Thymus (tissue), 2 donors: ENCODE measurements around the gene CHRNA10. TPM values are rescaled to one million over a fixed set of nuclear protein-coding genes. Genes with fewer than 3 reads are reported as not detected.

ENCODE experiments used
- polyA plus RNA-seq: library from polyadenylated mRNA; stranded (reverse); fragments of 200-250 nt; gene quantifications from one replicate; pipeline ENCODE4 v1.2.3, GENCODE V29; 2013
- total RNA-seq: library from RNA; stranded (reverse); fragments of 120-200 nt; gene quantifications from one replicate; pipeline ENCODE4 v1.2.4, GENCODE V29; 2013
- donor health status: healthy.

Gene CHRNA10
- total and polyA plus RNA-seq, 2 donors, result 0.76 to 2.7 TPM

Other genes with a start within 250 kb of the CHRNA10 start
- 0.09 TPM for gene ART5, start 29.4 kb downstream of the CHRNA10 start, total RNA-seq
- gene ART5, start 29.4 kb downstream of the CHRNA10 start, polyA plus RNA-seq, result 0.39 TPM
- gene ART1, start 26.3 kb downstream of the CHRNA10 start, total RNA-seq, result not detected
- 0.02 TPM for gene ART1, start 26.3 kb downstream of the CHRNA10 start, polyA plus RNA-seq
- gene NUP98, start 126.2 kb upstream of the CHRNA10 start, total RNA-seq, result 59.0 TPM
- 23.0 TPM for gene NUP98, start 126.2 kb upstream of the CHRNA10 start, polyA plus RNA-seq
- gene PGAP2, start 137.2 kb upstream of the CHRNA10 start, total RNA-seq, result 10.5 TPM
- gene PGAP2, start 137.2 kb upstream of the CHRNA10 start, polyA plus RNA-seq, result 24.0 TPM
- 35.1 TPM for gene RHOG, start 169.6 kb upstream of the CHRNA10 start, total RNA-seq
- 77.3 TPM for gene RHOG, start 169.6 kb upstream of the CHRNA10 start, polyA plus RNA-seq
- gene STIM1, start 184.3 kb upstream of the CHRNA10 start, total RNA-seq, result 30.8 TPM
- gene STIM1, start 184.3 kb upstream of the CHRNA10 start, polyA plus RNA-seq, result 33.0 TPM